Stimulated activated CD4-positive, alpha-beta T cell treated with anti-CD3 and anti-CD28 coated beads, Interleukin-12 subunit alpha, Interleukin-12 subunit beta, amount 100 ng/mL, for 4 hours (primary cell): Measurements from ENCODE around the gene ZNF469.

Experiments used
- DNase-seq: peaks from one replicate; pipeline ENCODE4 v3.0.0-alpha.2; 2020

The ZNF469 gene

DNA sequence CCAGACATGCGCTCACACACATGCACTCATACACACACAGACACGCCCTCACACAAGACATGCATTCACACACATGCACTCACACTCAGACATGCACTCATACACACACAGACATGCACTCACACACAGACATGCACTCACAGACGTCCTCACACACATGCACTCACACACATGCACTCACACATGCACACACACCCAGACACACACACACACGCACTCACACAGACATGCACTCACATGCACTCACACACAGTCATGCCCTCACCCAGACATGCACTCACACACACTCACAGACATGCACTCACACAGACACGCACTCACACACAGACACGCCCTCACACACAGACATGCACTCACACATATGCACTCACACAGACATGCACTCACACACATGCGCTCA, 2.1 kb upstream of the ZNF469 start:
- DNase-seq, result no peak

DNA sequence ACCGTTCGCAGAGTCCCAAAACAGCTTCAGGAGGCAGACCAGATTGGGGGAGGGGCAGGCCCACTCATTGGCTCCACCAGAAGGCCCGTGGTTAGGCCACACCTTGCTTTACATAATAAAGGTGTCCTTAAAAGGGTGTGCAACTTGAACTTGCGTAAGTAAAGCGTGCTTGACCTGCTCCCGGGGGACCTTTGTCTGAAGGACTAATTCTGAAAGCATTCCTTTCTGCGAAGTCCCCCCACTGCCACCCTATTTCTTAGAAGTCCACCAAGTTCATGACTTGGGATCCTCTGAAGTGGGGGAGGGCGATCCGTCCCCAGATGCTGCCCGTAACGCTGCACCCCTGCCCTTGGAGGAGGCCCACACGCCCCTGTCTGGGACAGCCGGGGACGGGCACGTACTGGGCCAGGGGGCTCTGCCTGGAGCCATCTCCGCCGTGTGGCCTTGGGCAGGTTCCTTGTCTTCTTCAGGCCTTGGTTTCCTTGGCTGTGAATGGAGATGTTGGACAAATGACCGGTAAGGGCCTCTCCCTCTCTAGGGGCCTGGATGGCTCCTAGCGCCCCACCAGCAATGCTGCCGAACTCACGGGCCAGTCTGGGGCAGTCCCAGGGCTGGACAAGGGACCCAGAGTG, 823 bp upstream of the ZNF469 start:
- DNase-seq, result no peak

- no peak for DNase-seq
These were observed 852 bp downstream of the ZNF469 start for GRCh38 chr16:88383401-88384221.

DNA sequence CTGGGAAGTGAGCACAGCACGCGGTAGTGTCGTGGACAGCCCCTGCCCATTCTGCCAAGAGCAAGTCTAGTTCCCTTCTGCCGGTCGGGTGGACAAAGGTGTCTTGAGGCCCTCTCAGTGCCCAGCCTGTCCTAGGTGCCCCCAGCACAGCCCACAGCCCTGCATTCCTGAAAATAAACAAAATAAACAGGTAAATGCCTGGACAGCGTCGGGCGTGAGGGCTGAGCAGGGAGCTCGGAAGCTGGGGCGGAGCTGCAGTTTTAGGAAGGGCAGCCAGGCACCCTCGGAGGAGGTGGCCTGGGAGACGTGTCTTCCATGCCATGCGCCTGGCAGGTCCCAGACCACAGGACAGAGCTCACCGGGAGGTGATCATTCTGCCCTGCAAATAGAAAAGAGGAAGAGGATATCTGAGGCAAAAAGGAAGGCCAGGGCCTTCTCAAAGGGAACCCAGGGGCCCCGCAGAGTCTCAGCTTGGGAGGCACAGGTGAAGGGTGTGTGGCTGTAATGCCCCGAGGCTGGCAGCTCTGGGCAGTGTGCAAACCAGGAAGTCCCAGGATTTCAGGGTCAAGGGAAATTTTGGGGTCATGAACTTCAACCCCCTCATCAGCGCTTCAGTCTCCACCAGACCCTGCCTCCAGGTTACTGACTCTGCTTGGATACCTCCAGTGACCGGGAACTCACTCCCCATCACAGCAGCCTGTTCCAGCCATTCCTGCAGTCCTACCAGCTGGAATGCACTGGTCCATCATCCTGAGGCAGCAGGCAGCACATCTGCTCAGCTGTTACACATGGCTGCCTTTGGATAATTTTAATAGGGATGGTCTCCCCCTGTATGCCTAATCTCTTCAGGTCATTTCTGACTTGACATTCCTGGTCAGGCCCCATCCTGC, 1.7 kb downstream of the ZNF469 start:
- no peak for DNase-seq

- no peak for DNase-seq
These were observed 2.4 kb downstream of the ZNF469 start for GRCh38 chr16:88385112-88385594.

GRCh38 chr16:88385831-88386815, 3.4 kb downstream of the ZNF469 start:
- no peak for DNase-seq

- DNase-seq, result no peak
These were observed 4.5 kb downstream of the ZNF469 start for GRCh38 chr16:88387180-88387765.

DNA sequence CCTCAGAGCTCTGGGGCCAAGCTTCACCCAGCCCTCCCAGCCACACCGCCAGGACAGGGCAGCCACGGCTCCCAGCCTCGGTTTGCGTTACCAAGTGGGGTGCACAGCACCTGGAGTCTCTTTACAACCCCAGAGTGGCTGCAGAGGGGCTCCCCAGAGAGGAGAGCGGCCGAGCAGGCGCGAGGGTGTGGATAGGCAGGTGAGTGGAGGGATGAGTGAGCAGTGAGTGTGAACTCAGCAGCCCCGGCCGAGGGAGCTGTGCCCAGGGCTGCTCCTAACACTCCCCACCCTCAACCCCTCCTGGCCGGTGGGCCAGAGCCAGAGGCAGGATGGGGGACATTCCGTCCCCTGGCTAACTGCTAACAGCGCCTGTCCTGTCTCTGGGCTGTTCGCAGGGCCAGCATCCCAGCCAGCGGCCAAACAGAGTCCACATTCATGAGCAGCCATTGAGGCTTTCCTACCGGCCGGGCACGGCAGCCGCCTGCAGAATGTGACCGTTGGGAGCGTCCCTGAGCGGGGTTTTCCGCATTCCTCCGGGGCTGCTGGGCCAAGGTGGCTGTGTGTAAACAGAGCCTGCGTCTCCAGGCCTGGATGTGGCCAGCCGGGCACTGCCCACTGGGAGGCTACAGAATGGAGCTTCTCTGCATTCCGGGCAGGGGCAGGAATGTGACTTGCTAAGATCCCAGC, 5.3 kb downstream of the ZNF469 start:
- DNase-seq, result no peak

- DNase-seq, result no peak
These were observed 6.4 kb downstream of the ZNF469 start for GRCh38 chr16:88389191-88389590.

DNA sequence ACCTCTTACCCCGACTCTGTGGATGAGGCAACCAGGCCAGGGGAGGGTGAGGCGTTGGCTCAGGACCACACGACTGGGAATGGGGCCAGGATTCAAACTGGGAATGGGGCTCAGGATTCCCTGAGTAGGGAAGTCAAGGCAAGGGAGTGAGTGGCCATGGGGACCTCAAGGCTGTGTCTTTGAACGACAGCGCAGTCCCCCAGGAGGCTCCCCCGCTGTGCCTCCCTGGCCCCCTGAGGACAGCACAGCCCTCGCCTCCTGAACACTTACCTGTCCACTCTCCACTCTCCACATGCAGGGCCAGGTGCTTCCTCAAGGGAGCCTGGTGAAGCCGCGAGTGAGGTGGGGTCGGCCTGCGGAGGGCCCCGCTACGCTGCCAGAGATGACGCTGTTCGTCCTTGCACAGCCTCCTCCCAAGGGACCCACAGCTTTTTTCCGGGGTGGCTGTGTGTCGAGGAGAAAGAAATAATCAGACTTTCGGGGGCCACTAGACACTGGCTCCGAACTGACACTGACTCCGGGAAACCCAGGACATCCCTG, 6.9 kb downstream of the ZNF469 start:
- DNase-seq, result no peak

DNA sequence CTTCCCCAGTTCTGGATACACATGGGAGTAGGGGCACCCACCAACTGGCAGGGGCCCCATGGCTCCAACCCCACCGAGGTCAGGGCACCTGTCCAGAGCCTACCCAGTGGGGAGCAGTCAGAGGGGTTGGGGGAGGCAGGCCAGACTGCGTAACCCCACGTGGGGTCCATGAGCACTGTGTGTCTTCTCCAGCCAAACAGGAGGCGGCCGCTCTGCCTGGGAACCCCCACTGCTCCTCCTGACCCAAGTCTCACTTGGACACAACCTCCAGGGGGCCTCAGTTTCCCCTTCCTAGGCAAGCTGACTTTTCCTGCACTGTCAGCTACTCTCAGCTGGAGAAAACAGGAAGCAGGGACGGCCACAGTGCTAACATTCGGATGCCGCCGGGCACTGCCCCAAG, 7.5 kb downstream of the ZNF469 start:
- DNase-seq, result no peak

GRCh38 chr16:88390735-88391134, 8.0 kb downstream of the ZNF469 start:
- no peak for DNase-seq

- no peak for DNase-seq
These were observed 8.5 kb downstream of the ZNF469 start for GRCh38 chr16:88391144-88391850.

GRCh38 chr16:88392111-88392510, 9.4 kb downstream of the ZNF469 start:
- no peak for DNase-seq

DNA sequence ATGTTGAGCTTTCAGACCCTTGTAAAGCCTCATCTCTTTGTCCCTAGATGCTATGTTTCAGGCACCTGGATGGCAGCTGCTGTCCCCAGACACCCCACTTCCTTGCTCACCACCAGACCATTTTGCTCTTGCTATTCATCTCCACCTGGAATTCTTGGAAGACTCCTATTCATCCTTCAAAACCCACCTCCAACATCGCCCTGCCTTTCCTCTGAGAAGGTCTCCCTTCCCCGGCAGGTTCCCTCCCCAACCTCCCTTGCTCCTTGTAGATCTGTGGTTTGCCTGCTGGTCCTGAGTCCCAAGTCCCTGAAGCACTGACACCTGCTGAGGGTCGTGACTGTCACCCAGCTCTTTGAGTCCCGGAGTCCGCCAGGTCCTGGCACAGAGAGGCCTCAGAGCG, 9.9 kb downstream of the ZNF469 start:
- DNase-seq, result no peak

DNA sequence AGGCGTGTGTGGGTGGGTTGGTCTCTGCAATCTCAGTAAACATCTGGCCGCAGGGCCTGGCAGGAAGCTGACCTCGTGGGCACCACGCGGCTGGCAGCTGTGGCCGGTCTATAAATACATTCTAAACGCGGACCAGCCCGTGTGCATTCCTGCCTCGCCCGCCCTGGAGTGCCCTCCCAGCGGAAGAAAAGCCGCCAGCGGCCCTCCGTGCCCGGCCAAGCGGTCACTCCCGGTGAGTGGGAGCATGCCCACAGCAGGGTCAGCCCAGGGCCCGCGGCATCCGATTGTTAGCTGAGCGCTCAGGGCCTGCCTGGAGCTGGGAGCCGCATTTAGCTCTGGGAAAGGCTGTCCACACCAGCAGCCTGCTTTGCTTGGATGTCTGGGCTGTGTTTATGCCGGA, 10.3 kb downstream of the ZNF469 start:
- DNase-seq, result no peak

DNA sequence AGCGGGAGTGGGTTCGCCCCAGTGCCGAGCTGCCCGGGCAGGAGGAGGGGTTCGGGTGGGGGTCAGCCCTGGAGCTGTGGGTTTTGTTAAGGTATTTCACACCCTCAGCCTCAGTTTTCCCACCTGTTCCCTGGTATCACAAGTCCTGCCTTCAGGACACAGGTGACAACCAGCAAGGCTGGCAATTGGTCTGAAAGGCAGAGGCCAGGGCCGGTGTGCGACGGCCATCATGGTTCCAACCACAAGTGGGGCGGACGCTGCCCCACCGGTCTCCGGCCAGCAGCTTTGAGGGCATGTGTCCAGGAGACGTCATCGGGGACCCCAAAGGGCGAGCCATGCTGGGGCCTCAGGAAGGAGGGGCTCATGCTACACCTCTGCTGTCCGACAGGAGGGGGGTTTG, 10.8 kb downstream of the ZNF469 start:
- DNase-seq, result no peak

- no peak for DNase-seq
These were observed 11.7 kb downstream of the ZNF469 start for GRCh38 chr16:88394426-88394825.

DNA sequence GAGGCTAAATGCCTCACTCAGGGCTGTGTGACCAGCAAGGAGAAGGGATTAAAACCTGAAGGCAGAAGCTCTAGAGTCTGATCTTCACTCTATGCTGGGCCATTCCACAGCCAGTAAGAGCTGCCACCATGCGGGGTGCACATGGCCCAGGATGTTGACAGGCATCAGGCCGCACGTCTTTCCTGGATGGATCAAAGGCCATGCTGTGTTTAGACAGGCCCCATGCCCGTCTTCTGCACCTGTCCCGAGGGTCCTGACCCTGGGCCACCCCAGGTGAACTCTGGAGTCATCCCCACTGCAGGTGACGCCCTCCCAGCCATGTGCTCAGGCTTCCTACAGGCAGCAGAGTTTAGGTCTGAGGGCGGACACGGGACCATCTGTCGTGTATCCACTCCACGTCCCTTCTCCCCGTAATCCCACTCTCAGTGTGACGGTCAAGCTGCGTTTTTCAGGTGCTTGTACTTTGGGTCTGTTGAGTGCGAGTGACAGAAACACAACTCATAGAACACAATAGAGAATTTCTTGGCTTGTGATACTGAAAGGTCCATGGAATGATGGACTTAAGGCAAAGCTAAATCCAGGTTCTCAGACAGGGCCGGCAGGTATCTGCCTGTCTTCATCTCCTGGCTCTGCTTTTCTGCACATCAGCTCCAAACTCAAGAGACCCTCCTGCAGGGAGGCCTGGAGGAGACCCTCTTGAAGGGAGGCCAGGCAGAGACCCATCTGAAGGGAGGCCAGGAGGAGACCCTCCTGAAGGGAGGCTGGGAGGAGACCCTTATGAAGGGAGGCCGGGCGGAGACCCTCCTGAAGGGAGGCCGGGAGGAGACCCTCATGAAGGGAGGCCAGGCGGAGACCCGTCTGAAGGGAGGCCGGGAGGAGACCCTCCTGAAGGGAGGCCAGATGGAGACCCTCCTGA, 13.2 kb downstream of the ZNF469 start:
- DNase-seq, result no peak
